B cell (primary cell): ENCODE results near the gene CPN1. TPM values are rescaled to one million over a fixed set of nuclear protein-coding genes. Genes with fewer than 3 reads are reported as not detected.

Experiments
- ATAC-seq: fragments of 200-7000 bp; cut with Tn5 transposase; one replicate; pipeline ENCODE4 v1.10.0; 2021; ENCODE audit warnings: low read depth, mild to moderate bottlenecking, moderate number of reproducible peaks, moderate library complexity
- CTCF ChIA-PET: fragments of 350-600 bp; sonication (Branson Sonifier 250); formaldehyde crosslinking; loops from one replicate; lab custom pipeline; 2021; ENCODE audit warnings: antibody characterized with exemption, inconsistent platforms; lab: Charles Lee
- POLR2A ChIA-PET: fragments of 350-600 bp; sonication (Branson Sonifier 250); formaldehyde crosslinking; loops from one replicate; lab custom pipeline; 2021; ENCODE audit warnings: antibody characterized with exemption; lab: Charles Lee
- DNase-seq: peaks from one replicate; pipeline ENCODE4 v3.0.0; 2013
- H2AFZ ChIP-seq: 2 replicates; pipeline ENCODE4 v1.6.1; 2012; ENCODE audit warnings: mild to moderate bottlenecking, low read depth, low read length; ENCODE audit not compliant: insufficient read depth, poor library complexity, severe bottlenecking
- H3K27ac ChIP-seq, 2 donors: 1 replicate in 1 of 2; 2 replicates in 1 of 2; pipeline ENCODE4 v1.5.1; 2012 to 2013; ENCODE audit warnings: low read length in 2 of 2, mild to moderate bottlenecking in 2 of 2, moderate library complexity in 1 of 2
- H3K27me3 ChIP-seq, 4 experiments: fragments of 200-600 bp in 1 of 4; sonication (generic) in 1 of 4; replicated peaks in 1 of 4; 1 replicate in 2 of 4; 2 replicates in 2 of 4; pipeline versions ENCODE4 v1.6.1 to v1.7.0; 2013 to 2016; ENCODE audit warnings: low read length in 3 of 4, mild to moderate bottlenecking in 2 of 4, mixed read lengths in 1 of 4, moderate library complexity in 1 of 4; ENCODE audit not compliant: insufficient read depth in 4 of 4, control insufficient read depth in 3 of 4; ENCODE audit errors: control extremely low read depth in 1 of 4
- H3K36me3 ChIP-seq, 2 experiments: replicated peaks in 1 of 2; 1 replicate in 1 of 2; 2 replicates in 1 of 2; pipeline versions ENCODE4 v1.6.1 to v1.7.1; 2013; ENCODE audit warnings: low read length in 1 of 2; ENCODE audit not compliant: insufficient read depth in 2 of 2, control insufficient read depth in 1 of 2; ENCODE audit errors: control extremely low read depth in 1 of 2, extremely low read depth in 1 of 2
- H3K4me1 ChIP-seq, 2 donors: fragments of 200-600 bp in 1 of 2; sonication (generic) in 1 of 2; 1 replicate in 1 of 2; 2 replicates in 1 of 2; pipeline versions ENCODE4 v1.5.1 to v1.6.1; 2013 to 2017; ENCODE audit warnings: low read length in 2 of 2; ENCODE audit not compliant: control insufficient read depth in 2 of 2, insufficient read depth in 2 of 2
- H3K4me2 ChIP-seq: replicated peaks from 2 replicates; pipeline ENCODE3; 2012; ENCODE audit warnings: mild to moderate bottlenecking, low read depth, low read length; ENCODE audit not compliant: poor library complexity, severe bottlenecking
- H3K4me3 ChIP-seq, 5 experiments: fragments of 200-600 bp in 1 of 5; sonication (generic) in 1 of 5; 1 replicate in 3 of 5; 2 replicates in 2 of 5; pipeline versions ENCODE4 v1.5.1 to v1.7.0; 2011 to 2016; ENCODE audit warnings: low read length in 4 of 5, mild to moderate bottlenecking in 4 of 5, low read depth in 2 of 5, control low read depth in 1 of 5, moderate library complexity in 1 of 5; ENCODE audit not compliant: insufficient read depth in 1 of 5; ENCODE audit errors: control extremely low read depth in 1 of 5, extremely low read depth in 1 of 5
- H3K79me2 ChIP-seq: fragments of 200-600 bp; sonication (generic); one replicate; pipeline ENCODE4 v1.6.0; 2016; ENCODE audit warnings: low read length; ENCODE audit not compliant: control insufficient read depth, insufficient read depth
- H3K9ac ChIP-seq: fragments of 200-600 bp; sonication (generic); 2 replicates; pipeline ENCODE4 v1.6.1; 2017; ENCODE audit warnings: mild to moderate bottlenecking, low read length, moderate library complexity
- H3K9me3 ChIP-seq, 3 donors: one replicate each; pipeline versions ENCODE4 v1.6.1 to v1.7.1; 2013; ENCODE audit warnings: low read length in 2 of 3; ENCODE audit not compliant: control insufficient read depth in 2 of 3, insufficient read depth in 1 of 3; ENCODE audit errors: control extremely low read depth in 1 of 3
- H4K20me1 ChIP-seq: 2 replicates; pipeline ENCODE4 v1.6.0; 2012; ENCODE audit warnings: mild to moderate bottlenecking, low read length; ENCODE audit not compliant: insufficient read depth, control insufficient read depth, poor library complexity, severe bottlenecking
- H3K27ac Mint-ChIP-seq: one replicate; pipeline ENCODE4 v1.8.0; 2021; ENCODE audit warnings: mixed read lengths
- H3K27me3 Mint-ChIP-seq: one replicate; pipeline ENCODE4 v1.8.0; 2021; ENCODE audit warnings: mixed read lengths
- H3K4me1 Mint-ChIP-seq: one replicate; pipeline ENCODE4 v1.8.0; 2021; ENCODE audit warnings: mixed read lengths
- H3K4me3 Mint-ChIP-seq: one replicate; pipeline ENCODE4 v1.8.0; 2021; ENCODE audit warnings: mixed read lengths
- H3K9me3 Mint-ChIP-seq: one replicate; pipeline ENCODE4 v1.8.0; 2022; ENCODE audit warnings: mixed read lengths; ENCODE audit not compliant: insufficient read depth
- CTCF ChIP-seq: fragments of 200-600 bp; IDR thresholded peaks from one replicate; pipeline ENCODE4 v1.8.0; 2022; ENCODE audit warnings: antibody characterized with exemption, mild to moderate bottlenecking
- EZH2 ChIP-seq: IDR thresholded peaks from 2 replicates; pipeline ENCODE4 v1.6.1; 2012; ENCODE audit warnings: borderline replicate concordance, low read depth, mild to moderate bottlenecking, moderate library complexity, low read length; ENCODE audit not compliant: insufficient read depth, poor library complexity, severe bottlenecking
- WGBS: methylation state at CpG from one replicate; pipeline ENCODE4 v1.1.5; 2013; ENCODE audit warnings: missing lambda C conversion rate; ENCODE audit not compliant: insufficient coverage; 5-methylcytosine and 5-hydroxymethylcytosine counted together
- intact Hi-C: fragments of 100-400 bp; cut with micrococcal nuclease; formaldehyde crosslinking; loops from one replicate; pipeline ENCODE4 v1.10.0; 2022
- polyA plus RNA-seq: library from polyadenylated mRNA; depleted of rRNA; stranded (reverse); fragments of >200 nt; gene quantifications from 2 replicates; pipeline ENCODE4 v1.2.3, GENCODE V29; 2012
- total RNA-seq, 2 donors: library from RNA; stranded (reverse); fragments of 120-200 nt in 1 of 2; gene quantifications; 1 replicate in 1 of 2; 2 replicates in 1 of 2; pipeline versions ENCODE4 v1.2.3 to v1.2.4, GENCODE V29; 2013 to 2022

Gene CPN1
- total and polyA plus RNA-seq, 2 donors (not counting 1 experiment from before 2014, with no cell fraction given) = not detected

GRCh38 chr10:100043796-100044195 is 37.9 kb downstream of the CPN1 start:
- H3K4me3 ChIP-seq = no peak overlapping the region
- TF ChIP-seq CTCF = no peak
- no peak overlapping the region for H3K27ac ChIP-seq
- ChIA-PET POLR2A (interaction anchor here (0.7 kb wide), 1 partner anchor 68 kb away, joined by 5 read pairs; no protein-coding TSS in a partner anchor), CTCF (interaction anchor here (0.7 to 18.9 kb wide), 7 partner anchors 15 to 210 kb away, joined by 3 to 525 read pairs (median 28); partner anchors contain the start of gene DNMBP)
- Mint-ChIP-seq H3K9me3 (no peaks in the 10 kb centered on the region), H3K4me3 (no peak overlapping the region), H3K27ac (no peak overlapping the region), H3K4me1 (peaks cover 4% of the 10 kb centered on the region), H3K27me3 (peaks cover 3% of the 10 kb centered on the region)
- intact Hi-C loops = no loop called here
- no peaks in the 10 kb centered on the region for H3K9me3 ChIP-seq
- no peak overlapping the region for H2AFZ ChIP-seq
- H3K9ac ChIP-seq = no peak overlapping the region
- H3K4me1 ChIP-seq = peaks cover 0 to 4% of the 10 kb centered on the region in 2 donors
- H3K4me2 ChIP-seq = no peak overlapping the region
- ATAC-seq = no peak
- no peaks in the 10 kb centered on the region for H3K79me2 ChIP-seq
- DNase-seq = no peak
- H4K20me1 ChIP-seq = no peaks in the 10 kb centered on the region
- H3K27me3 ChIP-seq = no peaks in the 10 kb centered on the region
- 13% methylated on average over 1 of the region's 3 CpGs for WGBS
- H3K36me3 ChIP-seq = no peaks in the 10 kb centered on the region

GRCh38 chr10:100043344-100043743 is 38.3 kb downstream of the CPN1 start:
- Mint-ChIP-seq H3K27me3 (peaks cover 7% of the 10 kb centered on the region), H3K9me3 (no peaks in the 10 kb centered on the region)
- no peak for ATAC-seq

More at GRCh38 chr10:100043344-100043743, 38.3 kb downstream of the CPN1 start:
- intact Hi-C loops = no loop called here
- no peaks in the 10 kb centered on the region for H3K9me3 ChIP-seq
- no peaks in the 10 kb centered on the region for H3K27me3 ChIP-seq
- Mint-ChIP-seq H3K4me3 (no peak overlapping the region), H3K27ac (no peak overlapping the region), H3K4me1 (peaks cover 4% of the 10 kb centered on the region)
- no peak overlapping the region for H2AFZ ChIP-seq
- no peaks in the 10 kb centered on the region for H3K79me2 ChIP-seq
- no peak overlapping the region for H3K4me2 ChIP-seq
- peaks cover 0 to 6% of the 10 kb centered on the region in 2 donors for H3K4me1 ChIP-seq
- no peaks in the 10 kb centered on the region for H4K20me1 ChIP-seq
- H3K9ac ChIP-seq = no peak overlapping the region
- no peak for DNase-seq
- no peaks in the 10 kb centered on the region for H3K36me3 ChIP-seq
- no peak overlapping the region for H3K27ac ChIP-seq
- POLR2A ChIA-PET = no interaction called here
- TF ChIP-seq EZH2 = no peak
- TF ChIP-seq CTCF = no peak
- no CpG with 5 or more reads among the region's 2 CpGs for WGBS
- no peak overlapping the region for H3K4me3 ChIP-seq
- CTCF ChIA-PET = interaction anchor here (18.9 kb wide), 1 partner anchor 193 kb away, joined by 525 read pairs; no protein-coding TSS in a partner anchor
